NCI-H446 (cell line): Measurements from ENCODE around the gene GOSR2.
A peak's percentile ranks its signal among the peaks of the same experiment; 100 is the strongest.

ENCODE experiments used
- DNase-seq, 2 experiments: peaks; one replicate each; lab custom pipeline; 2025; lab: John Stamatoyannopoulos, UW

Gene GOSR2

DNA sequence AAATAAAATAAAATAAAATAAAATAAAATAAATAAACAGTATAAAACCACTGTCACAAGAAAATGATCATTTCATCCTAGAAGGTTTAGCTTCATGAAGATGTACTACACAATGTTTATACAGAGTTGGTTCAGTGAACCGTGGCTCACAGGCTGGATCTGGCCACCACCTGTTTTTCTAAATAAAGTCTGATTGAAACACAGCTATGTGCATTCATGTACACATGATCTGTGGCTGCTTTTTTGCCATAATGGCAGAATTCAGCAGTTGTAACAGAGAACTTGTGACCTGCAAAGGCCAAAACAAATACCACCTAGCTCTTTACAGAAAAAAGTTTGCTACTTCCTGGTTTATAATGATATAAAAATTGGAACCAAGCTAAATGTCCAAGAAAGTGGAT is 68.7 kb downstream of the GOSR2 start:
- DNase-seq, result peak in 1 of 2 experiments; percentile 14
